GM21360 (cell line): ENCODE measurements around the gene MYO7A.

Source experiments
- ATAC-seq: cut with Tn5 transposase; IDR thresholded peaks from one replicate; pipeline ENCODE4 v1.9.1; 2021; ENCODE audit warnings: mild to moderate bottlenecking, moderate library complexity; ENCODE audit not compliant: unreplicated experiment

Gene MYO7A

DNA sequence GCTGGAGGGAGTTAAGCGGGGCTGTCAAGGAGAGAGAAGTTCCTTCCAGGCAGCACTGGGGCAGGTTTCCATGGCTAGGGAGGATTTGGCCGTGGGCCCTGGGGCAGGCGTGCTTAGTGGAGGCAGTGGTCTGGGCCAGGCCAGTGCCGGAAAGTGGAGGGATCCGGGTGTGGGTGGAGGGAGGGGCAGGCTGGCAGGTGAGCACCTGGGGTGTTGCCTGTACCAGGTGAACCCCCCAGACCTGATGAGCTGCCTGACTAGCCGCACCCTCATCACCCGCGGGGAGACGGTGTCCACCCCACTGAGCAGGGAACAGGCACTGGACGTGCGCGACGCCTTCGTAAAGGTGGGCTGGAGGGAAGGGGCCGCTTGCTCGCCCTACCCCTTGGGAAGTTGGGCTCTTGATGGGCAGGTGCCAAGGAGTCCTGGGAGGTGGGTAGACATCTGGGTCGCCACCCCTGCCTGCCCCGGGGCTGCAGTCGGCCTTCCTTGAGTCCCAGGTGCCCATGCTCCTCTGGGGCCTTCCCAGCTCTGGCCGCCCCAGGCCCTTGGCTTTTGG is 32.0 kb downstream of the MYO7A start:
- ATAC-seq = no peak

DNA sequence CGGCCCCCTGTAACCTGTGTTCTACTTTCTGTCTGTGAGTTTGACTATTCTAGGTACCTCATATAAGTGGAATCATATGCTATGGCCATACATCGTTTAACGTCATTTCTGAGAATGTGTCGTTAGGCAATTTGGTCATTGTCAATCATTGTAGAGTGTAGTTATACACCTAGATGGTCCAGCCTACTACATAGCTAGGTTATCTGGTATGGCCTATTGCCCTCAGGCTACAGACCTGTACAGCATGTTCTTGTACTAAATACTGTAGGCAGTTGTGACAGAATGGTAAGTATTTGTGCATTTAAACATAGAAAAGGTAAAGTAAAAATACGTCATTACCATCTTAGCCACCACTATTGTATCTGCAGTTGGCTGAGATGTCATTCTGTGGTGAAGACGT is 35.2 kb downstream of the MYO7A start:
- no peak for ATAC-seq

DNA sequence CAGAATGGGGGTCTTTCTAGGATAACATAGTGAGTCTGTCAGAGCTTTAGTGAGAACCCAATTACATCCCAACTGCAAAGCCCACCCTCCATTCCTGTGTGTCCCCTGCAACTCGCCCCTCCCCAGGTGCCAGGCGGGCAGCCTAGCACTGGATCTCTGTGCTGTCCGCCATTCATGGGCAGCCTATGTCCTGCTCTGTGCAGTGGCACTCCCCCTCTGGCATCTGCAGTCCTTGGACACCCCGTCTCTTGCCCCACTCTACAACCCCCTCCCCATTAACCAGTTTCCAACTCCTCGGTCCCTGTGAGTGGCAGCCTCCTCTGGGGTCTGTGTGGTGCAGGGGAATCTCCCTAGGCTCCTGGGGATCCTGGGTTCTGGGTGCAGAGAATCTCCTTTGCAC is 37.0 kb downstream of the MYO7A start:
- no peak for ATAC-seq

DNA sequence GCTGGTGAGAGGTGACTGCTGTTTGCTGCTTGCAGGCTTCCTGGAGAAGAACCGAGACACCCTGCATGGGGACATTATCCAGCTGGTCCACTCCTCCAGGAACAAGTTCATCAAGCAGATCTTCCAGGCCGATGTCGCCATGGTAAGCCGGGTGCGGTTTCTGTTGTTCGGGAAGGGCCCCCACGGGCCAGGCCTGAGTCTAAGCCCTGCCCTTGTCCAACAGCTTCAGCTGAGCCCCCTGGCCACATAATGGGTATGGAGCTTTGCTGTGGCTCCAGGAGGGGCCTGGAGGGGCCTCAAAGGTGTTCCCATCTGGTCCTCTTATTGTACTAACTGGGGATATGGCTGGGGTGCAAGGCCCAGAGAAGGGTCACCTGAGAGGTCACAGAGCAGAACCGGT is 38.0 kb downstream of the MYO7A start:
- ATAC-seq = no peak

DNA sequence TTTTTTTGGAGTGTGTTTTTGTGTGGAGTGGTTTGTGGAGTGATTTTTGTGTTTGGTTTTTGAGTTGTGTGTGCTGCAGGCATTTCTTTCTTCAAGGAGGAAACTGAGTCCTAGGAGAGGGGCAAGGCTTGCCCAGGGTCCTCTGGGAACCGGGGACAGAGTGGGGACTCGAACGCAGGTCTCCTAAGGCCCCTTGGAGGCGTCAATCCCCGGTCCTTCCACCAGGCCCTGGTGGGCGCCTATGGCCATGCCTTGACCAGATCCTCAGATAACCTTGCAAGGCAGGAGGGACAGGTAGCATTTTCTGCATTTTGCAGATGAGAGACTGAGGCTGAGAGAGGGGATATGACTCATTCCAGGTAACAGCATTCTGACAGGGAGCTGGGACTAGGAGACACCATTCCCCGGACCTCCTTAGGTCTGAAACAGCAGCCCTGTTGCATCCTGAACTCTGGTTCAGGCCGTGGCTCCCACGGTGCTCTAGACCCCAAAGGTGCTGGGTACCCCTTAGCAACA is 39.1 kb downstream of the MYO7A start:
- ATAC-seq = no peak

DNA sequence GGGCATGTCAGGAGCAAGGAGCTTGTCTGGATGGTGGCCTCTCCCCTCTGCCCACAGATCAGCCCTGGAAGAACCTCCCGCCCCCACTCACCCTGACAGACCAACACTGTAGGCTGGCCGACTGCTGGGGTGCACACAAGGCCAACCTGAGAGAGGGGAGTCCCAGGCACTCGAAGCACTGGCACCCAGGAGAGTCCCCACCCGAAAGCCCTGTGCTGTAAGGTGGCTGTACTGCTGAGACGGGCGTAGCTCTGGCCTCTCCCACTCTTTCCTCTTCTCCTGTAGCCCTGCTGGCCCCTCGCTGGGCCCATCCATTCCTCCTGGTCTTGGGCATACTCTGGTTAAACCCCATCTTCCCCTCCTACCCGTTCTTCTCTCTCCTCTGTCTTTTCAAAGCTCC is 39.7 kb downstream of the MYO7A start:
- no peak for ATAC-seq

DNA sequence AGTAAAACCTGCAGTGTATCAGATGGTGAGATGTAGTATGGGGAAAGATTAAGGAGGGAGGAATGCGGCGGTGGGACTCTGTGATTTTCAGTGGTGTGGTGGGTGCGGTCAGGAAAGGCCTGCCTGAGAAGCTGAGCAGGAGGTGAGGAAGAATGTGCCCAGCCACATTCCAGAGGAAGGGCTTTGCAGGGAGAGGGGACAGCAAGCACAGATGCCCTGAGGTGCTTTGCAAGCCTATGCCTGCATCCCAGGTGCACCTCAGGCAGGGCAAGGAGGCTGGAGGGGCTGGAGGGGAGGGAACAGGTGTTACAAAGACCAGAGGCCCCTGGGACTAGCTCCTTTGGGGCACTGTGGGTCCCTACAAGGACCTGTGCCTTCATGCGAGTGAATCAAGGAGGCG is 42.1 kb downstream of the MYO7A start:
- ATAC-seq = no peak

DNA sequence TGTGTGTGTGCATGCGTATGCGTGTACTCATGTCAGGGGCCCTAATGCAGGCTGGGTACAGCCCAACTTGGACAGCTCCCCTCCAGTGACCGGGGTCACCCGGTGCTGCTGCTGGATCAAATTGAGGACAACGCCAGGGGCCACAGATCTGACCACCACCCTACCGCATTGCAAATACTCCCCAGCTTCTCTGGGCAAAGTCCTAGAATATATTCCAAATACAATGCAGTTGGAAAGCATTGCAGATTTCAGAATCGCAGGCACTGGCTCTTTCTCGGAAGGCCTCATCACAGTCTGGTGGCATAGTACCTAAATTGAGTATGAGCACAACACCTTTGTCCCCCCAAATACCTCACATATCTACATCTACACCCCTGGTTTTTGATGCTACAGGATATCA is 43.2 kb downstream of the MYO7A start:
- no peak for ATAC-seq

DNA sequence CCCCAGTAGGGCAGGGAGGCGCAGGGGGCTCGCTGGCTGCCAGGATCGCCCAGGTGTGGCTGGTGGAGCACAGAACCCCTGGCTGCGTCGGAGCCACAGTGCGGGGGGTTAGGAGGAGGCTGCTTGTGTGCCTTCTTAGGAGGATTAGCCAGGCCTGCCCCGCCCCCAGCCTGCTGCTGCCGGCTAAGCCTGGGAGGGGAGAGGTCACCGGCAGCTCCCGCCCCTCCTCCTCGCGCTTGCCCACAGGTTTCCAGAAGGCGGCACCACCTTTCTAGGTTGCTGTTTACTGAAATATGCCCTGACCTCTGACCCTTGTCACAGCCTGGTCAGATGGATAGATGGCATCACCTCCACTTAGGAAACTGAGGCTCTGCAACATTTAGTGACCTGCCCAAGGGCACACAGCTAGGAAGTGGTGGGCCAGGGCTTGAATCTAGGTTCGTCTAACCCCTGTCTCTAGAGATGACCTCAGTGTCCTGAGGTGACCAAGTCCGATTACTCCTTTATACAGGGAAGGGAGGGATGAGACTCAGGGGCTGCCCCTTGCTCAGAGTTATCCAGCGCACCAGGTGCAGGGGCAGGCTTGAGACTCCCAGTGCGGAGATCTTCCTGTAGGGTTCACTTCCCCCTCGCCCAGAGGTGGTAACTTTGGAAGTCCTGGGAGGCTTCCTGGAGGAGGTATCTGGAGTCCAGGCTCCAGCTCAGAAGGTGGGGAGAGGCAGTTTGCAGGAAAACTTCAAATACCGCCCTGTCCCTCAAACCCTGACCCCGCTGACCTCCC is 44.0 kb downstream of the MYO7A start:
- no peak for ATAC-seq

DNA sequence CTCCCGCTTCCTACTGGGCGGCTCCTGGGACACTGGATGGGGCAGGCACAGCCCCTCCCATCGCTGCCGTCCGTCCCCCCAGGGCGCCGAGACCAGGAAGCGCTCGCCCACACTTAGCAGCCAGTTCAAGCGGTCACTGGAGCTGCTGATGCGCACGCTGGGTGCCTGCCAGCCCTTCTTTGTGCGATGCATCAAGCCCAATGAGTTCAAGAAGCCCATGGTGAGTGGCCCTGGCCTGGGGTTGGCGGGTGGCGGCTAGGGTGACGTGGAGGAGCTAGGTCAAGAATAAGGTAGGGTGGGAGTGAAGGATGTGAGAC is 44.6 kb downstream of the MYO7A start:
- no peak for ATAC-seq

DNA sequence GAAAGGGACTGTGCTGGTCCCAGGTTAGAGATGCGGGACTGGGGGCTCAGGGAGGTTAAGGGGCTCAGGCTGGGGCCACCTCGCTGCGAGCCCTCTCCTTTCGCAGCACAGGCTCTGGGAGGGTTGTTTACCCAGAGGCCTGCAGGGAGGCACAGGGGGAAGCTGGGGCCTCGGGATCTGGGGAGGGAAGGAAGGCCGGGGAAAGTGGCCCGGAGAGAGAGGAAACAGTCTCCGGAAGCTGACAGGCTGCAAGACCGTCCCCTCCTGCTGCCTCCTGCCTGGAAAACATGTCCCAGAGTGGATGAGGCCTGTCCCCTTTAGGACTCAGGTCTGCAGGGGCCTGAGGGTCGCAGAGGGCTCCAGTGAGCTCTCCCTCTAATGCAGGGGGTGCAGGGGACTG is 45.4 kb downstream of the MYO7A start:
- no peak for ATAC-seq

DNA sequence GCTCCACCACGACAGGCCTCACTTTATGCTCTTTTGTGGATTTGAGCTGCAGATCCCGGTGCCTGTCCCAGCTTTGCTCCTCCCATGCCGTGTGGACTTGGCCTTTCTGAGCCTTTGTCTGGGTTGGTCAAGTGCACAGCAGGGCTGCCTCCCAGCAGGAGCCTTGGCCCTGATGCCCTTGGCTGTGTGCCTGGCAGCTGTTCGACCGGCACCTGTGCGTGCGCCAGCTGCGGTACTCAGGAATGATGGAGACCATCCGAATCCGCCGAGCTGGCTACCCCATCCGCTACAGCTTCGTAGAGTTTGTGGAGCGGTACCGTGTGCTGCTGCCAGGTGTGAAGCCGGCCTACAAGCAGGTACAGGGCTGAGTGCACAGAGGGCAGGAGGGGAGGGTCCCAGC is 46.5 kb downstream of the MYO7A start:
- ATAC-seq = no peak

DNA sequence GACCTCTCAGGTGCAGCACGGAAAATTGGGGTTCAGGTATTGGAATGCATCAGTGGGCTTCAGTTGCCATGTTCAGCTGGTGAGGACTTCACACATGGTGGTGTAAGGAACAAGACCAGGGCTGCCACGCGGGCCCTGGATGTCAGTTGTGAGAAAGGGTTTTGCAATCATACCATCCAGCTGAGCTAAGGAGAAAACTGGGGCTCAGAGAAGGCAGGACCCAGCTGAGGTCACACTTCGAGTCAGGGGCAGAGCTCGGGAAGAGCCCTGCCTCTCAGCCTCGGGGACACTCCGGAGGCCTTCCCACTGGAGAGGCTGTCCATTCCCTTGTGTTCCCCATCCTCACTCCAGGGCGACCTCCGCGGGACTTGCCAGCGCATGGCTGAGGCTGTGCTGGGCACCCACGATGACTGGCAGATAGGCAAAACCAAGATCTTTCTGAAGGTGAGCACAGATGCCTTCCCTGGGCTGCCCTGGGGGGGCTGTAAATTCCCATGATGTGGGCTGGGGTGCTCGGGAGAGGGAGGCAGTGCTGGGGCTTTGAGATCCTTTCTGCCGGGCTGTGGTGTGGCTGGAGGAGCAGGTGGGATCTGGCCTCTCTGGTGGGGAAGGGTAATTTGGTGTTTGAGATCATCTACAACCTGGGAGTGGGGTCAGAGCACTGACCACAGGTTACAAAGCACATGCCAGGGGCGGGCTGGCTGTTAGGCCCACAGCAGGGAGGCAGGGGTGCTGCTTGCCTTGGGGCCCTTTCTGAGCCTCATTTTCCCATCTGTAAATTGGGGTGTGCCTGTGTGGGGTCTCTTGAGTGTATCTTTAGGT is 47.2 kb downstream of the MYO7A start:
- no peak for ATAC-seq

DNA sequence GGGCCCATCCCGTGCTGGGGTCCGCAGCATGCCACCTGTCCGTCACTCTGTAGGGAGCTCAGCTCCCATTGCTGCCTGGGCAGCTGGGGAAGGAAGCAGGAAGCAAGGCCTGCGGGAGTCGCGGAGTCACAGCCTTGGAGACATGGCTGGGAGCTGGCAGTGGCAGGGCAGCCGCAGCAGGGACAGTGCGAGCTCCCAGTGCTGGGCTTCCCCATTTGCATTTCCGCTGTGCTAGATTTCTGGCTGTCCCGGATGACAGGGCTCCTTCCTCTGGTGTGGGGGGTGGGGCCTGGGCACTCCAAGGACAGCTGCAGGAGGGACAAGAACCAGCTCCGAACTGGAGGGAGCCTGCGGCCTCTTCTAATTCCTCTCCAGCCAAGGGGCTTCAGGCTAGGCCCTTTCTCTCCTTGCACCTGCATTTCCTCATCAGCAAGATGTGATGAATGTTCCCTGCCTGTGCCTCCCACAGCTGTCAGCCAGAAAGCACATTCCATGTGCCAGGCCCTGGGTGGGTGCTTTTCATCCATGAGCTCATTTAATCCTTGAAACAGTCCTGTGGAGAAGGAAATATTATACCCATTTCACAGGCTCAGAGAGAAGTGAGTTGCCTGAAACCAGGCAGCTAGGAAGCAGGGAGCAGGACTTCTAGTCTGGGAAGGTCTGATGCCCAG is 48.0 kb downstream of the MYO7A start:
- ATAC-seq = no peak

DNA sequence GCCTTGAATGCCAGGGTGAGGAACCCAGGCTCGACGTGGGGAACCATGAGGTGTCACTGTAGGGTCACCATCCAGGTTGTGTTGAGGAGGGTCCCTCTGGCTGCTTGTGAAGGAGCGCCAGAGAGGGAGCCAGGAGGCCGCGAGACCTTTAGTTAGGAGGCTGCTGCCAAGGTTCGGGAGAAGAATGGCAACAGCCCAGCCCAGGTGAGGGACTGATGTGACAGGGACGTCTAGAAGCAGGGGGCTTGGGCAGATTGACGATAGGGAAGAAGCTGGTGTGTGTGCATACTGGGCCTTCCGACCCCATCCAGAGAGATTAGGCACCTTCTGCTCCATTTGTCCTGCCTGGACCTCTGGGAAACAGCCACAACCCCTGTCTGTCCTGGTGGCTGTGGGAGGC is 49.0 kb downstream of the MYO7A start:
- ATAC-seq = no peak

DNA sequence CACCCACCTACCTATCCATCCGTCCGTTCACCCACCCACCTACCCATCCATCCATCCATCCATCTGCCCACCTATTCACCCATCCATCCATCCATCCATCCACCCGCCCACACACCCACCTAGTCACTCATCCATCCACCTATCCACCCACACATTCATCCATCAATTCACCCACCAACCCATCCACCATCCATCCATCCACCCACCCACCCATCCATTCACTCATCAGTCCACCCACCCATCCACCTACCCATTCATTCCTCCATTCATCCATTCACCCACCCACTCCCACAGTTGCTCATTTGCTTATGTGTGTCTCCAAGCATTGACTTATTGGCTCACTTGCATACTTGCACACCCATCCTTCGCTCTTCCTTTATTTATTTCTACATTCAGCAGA is 50.1 kb downstream of the MYO7A start:
- no peak for ATAC-seq

DNA sequence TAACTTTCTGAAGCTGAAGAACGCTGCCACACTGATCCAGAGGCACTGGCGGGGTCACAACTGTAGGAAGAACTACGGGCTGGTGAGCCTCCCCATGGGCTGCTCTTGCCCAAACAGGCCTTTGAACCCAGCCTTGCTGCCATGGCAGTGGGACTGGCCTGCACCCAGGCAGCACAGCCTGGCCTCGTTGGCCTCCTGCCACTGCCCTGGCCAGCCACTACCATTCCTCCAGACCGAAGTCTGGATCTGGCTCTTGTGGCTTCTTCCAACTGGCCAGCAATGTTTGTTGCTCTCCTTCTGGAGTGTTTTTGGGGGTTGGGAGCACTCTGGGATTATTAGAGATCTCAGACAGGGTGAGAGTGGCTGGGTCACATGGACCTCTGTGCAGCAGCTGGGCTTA is 51.0 kb downstream of the MYO7A start:
- no peak for ATAC-seq

DNA sequence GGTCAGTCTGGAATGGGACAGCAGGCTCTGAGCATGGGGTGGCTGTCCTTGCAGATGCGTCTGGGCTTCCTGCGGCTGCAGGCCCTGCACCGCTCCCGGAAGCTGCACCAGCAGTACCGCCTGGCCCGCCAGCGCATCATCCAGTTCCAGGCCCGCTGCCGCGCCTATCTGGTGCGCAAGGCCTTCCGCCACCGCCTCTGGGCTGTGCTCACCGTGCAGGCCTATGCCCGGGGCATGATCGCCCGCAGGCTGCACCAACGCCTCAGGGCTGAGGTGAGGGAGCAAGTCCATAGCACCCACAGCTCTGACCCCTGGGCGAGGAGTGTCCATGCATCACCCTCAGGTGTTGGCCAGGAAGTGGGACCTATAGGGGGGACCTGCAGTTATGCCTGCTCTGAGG is 51.6 kb downstream of the MYO7A start:
- ATAC-seq = no peak

DNA sequence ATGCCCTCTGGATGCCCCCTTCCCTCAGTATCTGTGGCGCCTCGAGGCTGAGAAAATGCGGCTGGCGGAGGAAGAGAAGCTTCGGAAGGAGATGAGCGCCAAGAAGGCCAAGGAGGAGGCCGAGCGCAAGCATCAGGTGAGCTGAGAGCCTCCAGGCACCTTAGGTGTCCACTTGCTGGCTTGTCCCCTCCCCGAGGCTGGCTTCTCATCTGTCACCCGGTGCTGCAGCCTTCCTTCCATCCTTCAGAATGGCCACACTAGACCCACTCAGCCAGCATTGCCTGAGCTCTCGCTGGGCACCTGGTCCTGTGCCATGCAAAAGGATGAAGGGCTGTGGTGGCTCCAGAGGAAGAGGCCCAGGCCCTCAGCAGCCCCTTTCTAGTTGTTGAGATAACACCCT is 52.3 kb downstream of the MYO7A start:
- ATAC-seq = no peak

DNA sequence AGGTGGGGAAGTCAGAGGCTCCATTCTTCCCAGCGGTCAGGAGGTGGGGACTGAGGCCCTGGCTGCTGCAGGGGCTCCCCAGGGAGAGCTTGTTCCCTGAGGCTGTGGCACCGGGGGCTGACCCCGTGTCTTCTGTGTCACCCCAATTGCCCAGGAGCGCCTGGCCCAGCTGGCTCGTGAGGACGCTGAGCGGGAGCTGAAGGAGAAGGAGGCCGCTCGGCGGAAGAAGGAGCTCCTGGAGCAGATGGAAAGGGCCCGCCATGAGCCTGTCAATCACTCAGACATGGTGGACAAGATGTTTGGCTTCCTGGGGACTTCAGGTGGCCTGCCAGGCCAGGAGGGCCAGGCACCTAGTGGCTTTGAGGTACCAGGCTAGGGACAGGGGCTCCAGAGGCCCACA is 53.2 kb downstream of the MYO7A start:
- no peak for ATAC-seq

DNA sequence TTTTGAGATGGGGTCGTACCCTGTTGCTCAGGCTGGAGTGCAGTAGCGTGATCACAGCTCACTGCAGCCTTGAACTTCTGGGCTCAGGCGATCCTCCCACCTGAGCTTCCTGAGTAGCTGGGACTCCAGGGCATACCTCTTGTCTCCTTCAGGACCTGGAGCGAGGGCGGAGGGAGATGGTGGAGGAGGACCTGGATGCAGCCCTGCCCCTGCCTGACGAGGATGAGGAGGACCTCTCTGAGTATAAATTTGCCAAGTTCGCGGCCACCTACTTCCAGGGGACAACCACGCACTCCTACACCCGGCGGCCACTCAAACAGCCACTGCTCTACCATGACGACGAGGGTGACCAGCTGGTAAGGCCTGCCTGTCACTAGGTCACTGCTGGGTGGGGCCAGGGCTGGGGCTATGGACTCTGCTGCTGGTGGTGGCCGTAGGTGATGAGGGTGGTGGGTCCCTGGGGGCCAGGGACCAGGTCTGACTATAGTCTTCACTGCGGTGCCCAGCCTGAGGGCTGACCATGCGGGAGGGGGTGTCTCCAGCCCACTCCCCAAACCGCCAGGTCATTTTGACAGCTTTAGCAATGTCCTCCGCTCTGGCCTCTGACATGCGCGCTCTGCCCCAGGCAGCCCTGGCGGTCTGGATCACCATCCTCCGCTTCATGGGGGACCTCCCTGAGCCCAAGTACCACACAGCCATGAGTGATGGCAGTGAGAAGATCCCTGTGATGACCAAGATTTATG is 53.9 kb downstream of the MYO7A start:
- ATAC-seq = no peak
